OCI-M1 (cell line): ENCODE measurements around the gene AKNAD1.
A peak's percentile ranks its signal among the peaks of the same experiment; 100 is the strongest.

Experiments
- DNase-seq: peaks from one replicate; lab custom pipeline; 2025; lab: John Stamatoyannopoulos, UW

The AKNAD1 gene, protein sequence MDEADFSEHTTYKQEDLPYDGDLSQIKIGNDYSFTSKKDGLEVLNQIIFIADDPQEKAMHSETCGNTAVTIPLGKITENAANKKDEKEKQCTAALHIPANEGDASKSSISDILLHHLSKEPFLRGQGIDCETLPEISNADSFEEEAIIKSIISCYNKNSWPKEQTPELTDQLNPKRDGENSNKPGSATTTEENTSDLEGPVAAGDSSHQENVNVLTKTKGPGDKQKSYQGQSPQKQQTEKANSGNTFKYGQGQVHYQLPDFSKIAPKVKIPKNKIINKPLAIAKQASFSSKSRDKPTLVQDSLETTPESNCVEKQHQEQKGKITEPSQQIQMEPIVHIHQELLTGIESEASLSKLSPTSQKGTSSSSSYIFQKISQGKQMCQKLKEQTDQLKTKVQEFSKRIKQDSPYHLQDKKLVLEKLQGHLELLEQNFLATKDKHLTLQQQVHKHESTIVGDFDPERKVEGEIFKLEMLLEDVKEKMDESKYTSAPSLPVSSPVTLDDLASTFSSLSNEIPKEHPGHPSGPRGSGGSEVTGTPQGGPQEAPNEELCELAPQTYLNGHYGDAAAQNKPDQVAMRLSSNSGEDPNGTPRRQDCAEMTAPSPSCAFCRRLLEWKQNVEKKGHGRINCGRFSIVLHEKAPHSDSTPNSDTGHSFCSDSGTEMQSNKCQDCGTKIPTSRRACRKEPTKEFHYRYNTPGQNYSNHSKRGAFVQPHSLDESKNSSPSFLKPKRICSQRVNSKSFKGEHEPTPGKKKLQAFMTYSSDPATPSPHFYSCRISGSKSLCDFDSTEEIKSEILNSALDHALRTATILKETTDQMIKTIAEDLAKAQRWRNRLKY

DNA sequence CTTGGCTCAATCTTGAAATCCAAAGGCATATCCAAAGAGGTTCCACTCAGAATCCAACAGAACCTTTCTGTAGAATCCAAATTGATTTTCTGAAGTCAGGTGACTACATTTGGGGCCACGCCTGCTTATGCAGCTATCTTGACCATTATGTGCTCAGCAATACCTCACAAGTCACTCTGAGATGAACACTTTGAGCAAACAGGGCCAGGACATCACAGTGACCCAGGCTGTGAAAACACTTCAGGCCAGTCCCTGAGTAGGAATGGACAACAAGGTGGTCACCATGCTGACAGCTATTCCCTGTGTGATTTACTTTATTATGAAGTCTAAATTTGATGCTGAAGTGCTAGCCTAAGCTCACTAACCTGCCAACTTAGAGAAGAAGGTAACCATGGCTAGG lies at the start of gene AKNAD1:
AKNAD1 (minus strand) TSS at position 101 of the 400 bp plus-strand sequence. CDS start 4,430 bp downstream, outside the sequence.
- no peak for DNase-seq

DNA sequence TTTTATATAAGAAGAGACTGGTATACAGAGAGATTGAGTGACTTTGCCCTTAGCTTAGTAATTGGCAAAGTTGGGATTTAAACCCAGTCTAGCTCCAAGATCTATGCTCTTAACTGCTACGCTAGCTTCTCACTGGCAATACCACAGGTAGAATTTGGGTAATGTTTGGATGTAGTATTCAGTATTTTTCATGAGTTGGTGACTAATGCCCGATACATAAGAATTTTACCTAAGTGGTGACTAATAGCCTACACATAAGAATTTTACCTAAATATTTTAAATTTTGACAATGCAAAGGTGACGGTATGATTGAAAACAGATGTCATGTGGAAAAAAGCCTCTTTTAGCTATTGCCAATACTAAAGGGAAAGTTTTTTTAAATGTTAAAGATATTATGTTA lies 44.2 kb upstream of the AKNAD1 start:
- DNase-seq: no peak

DNA sequence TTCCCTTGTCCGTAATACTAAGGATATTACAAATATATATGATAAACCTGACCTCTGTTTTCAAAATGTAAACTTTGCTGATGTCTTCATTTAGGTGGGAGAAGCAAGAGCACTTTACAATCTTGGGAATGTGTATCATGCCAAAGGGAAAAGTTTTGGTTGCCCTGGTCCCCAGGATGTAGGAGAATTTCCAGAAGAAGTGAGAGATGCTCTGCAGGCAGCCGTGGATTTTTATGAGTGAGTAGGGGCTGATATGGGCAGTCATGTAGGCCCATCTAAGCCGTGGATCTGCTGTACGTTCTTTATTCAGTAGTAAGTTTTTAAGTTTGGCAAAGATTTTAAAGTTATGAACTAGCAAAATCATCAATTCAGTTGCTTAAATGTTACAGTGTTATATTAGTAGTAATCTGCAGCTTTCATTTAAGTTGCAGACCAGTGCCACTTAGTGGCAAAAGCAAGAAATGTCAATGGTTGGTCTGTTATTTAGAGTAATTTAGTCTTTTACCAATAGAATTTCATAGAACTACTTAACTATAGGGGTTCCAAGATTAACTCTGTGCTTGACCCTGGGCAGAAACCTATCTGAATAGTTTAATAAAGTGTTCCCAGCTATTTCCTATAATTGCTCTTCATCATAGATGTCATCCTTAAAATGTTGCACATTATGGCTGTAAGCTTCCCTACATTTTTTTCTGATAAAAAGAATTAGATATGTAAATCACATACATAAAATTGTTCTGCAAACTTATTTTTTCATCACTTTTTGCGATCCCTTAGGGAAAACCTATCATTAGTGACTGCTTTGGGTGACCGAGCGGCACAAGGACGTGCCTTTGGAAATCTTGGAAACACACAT lies 41.2 kb upstream of the AKNAD1 start:
- DNase-seq: peak; percentile 79

DNA sequence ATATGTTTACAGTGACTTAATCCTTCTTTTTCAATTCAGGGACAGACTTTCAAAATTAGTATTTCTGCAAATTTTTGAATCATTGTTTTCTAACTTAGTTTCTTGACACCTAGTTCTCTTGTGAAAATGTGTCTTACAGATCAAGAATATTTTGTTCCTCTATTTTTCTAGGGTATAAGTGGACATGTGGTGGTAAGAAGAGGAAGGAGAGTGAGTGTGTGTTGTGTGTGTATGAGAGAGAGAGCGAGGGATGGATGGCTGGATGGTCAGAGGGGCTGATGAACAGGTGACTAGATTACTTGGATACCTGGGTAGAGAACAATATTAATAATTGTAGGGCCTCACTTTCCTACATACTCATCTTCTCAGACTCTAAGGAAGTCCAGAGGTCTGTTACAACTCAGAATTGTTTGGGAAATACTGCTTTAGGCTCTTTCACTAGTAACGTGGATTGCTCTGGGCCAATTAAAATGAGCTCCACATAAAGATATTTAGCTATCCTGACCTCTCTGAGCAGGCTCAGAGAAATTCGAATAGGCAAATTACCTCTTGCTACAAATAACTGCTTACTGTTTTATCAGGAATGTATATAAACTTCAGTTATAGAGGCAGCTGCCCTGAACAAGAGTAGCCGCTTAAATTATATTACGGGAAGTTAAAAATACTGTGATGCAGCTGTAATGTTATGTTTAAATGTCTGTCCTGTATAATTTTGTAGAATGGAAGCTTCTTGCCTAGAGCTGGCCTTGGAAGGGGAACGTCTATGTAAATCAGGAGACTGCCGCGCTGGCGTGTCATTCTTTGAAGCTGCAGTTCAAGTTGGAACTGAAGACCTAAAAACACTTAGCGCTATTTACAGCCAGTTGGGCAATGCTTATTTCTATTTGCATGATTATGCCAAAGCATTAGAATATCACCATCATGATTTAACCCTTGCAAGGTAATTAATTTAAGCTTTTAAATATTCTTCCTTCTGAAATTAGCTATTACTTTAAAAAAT lies 39.6 kb upstream of the AKNAD1 start:
- DNase-seq: no peak

DNA sequence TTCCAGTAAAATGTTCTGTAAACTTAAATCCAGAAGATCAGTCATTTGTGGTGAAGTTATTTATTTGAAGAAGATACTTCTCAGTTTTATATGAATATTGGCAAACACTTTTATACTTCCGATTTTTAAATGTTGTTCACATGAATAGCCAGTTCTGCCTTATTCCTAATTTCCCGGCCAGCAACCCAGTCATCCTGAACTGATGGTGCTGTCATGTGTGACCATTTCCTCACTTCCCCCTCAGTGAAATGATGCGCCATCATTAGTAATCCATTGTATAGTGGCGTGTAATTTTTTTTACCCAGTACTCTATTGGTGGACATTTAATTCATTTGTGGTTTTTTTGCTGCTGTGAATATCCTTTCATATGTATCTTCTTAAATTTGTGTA lies 36.2 kb upstream of the AKNAD1 start:
- DNase-seq: no peak

DNA sequence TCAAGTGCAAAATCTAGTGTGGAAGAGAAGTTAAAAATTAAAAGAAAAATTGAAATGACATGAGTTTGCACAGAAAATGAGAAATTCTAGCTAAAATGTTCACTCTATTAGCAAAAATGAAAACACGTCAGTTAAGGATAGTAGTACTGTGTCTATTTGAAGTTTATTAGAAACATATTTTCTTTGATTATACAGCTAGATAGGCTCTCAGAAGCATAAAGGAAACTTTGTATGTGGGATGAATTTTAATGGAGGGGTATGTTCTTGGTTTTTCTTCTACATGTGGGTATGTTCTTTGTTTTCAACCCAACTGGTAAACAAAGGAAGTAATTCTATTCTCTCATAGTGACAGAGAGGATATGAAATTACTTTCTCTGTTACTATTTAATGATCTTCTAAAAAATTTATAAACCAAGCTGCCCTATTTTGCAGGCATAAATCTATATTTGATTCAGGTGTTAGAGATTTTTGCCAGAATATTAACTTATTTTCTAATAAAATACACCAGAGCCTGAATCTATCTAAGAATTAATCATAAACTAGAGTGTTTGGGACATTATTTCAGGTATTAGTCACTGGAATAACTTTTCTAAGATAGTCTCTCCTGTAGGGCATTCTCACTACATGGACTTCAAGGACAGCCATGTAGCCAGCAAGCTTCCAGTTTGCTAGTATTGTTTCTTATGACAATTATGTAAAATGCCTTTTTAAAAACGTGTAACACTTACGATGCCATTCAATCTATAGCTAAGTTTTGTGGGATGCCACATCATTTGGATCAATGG lies 35.7 kb upstream of the AKNAD1 start:
- no peak for DNase-seq

DNA sequence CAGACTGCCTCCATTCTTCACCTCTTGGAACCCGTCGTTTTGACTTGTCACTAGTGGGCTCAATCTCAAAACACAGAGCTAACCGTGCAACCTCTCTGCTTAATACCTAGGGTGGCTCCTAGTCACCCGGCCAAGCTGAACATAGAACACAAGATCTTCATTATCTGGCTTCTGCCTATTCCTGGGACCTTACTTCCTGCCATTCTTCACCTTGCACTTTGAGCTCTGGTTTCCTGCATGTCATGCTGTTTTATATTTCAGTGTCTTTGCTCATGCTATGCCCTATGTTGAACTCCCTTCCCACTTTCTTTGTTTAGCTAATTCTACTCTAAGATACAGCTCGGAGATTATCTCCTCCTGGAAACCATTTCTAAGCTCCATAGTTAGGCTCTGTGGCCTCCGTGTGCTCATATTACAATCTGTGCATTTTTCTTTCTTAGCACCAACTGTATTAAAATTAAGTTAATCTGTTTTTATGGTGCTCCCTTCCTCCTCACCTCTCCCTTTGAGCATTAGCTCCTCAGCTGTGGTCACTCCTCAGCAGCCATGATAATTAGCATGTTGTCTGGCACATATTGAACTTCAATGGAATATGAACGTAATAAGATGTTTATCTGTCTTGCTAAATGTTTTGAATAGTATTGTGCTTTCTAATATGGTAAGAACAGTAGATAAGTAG lies 33.0 kb upstream of the AKNAD1 start:
- DNase-seq: no peak

DNA sequence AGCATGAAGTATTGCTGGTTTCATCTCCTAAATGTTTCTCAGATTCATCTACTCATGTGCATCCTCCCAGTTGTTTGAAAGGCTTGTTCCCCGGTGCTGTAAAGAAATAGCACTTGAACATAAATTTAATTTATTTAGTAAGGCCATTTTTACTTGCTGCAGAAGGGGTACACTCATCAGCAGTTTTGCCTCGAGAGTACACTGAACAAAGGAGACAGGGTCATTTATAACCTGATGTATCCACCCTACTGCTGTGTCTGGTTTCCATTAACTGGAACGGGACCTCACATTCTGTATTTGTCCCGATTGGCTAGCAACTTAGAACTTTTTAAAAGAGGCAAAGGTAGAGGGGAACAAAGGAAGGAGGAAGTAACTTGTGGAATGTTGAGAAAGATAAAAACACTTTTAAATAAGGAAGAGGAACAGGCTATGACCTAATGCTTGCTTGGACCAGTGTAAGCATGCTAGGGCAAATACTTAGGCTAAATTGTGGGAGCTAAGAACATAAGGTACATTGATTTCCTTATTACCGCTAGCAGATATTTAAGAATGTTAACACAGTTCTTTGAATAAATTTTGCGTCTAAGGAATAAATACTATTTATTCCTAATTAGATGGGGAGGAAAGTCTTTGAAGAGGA lies 32.2 kb upstream of the AKNAD1 start:
- DNase-seq: peak; percentile 20

DNA sequence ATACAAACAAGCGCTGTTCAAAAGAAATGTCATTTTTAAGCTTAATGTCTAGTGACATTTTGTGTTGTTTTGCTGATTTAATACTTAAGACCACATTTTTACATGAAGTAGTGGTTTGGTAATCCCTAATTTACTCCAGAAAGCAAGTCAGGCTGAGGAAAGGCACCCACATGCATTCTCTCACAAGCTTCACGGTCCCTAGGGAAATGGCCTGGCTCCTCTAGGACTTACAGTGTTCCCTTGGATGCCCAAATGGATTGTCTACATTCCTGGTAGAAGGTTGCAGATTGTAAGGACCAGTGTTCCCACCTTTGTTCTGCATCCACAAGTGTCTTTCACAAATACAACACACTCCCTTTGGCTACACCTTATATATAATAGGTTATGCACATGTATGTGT lies 29.4 kb upstream of the AKNAD1 start:
- DNase-seq: no peak

DNA sequence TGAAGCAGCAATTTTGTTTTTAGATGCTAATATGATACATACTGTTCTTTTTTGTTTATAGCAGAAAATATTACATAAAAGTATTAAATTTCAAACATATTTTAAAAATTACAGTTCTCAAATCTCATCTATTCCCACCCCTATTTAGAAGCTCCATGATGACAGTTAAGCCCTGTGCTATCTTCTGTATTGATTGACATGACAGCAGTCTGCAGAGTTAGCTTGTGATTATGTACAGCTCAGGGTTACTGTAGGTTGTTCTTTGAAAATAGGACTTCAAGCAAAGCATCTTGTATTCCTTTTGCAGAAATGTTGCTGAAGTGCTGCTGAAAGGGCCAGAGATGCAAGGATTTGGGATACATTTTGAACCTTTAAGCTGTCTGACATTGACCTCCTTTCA lies 28.1 kb upstream of the AKNAD1 start:
- DNase-seq: no peak

DNA sequence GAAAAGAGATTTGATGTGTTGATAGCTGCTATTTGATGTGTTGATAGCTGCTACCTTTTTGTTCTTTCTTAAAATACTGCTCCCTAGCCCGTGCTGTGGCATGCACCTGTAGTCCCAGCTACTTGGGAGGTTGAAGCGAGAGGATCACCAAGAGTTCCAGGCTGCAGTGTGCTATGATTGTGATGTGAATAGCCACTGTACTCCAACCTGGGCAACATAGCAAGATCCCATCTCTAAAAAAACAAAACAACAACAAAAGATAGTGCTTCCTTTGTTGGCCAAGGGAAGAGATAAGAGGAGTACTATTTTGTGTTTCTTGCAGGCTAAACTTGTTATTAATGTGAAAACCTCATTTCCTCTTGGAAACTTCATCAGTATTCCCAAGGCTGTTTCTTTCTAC lies 25.9 kb upstream of the AKNAD1 start:
- DNase-seq: no peak

DNA sequence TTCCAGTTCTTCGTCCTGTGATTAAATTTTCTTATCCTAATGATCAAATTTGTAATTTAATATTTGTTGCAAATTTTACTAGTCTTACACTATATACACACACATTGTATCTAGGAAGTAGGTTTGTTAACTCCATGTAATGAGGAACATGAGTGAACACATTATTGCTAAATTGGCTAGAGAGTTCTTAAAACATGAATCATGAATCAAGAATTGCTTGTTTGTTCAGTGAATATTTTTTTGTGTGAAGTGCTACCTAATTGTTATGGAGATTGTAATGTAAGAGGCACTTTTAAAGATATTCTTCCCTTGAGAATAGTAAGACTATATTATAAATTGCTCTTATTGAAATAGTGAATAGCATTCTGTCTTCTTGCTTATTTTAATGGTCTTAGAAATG lies 24.5 kb upstream of the AKNAD1 start:
- no peak for DNase-seq

DNA sequence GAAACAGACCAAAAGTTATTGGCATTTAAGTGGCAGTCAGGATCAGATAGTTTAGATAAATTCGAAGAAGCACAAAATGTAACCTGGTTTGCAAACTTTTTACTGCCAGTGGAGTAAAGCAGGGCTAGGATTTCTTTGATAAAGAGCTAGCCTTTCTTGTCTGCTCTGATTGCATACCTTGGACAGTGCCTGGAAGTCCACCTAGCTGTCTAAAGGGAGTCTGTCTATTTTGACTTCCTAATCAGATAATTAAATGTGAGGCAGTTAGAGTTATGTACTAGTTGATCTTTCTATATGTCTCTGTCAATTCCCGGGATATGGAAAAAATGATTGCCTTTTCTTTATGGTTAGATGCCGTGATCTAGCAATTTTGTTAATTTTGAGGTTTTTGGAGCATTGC lies 24.0 kb upstream of the AKNAD1 start:
- DNase-seq: no peak

DNA sequence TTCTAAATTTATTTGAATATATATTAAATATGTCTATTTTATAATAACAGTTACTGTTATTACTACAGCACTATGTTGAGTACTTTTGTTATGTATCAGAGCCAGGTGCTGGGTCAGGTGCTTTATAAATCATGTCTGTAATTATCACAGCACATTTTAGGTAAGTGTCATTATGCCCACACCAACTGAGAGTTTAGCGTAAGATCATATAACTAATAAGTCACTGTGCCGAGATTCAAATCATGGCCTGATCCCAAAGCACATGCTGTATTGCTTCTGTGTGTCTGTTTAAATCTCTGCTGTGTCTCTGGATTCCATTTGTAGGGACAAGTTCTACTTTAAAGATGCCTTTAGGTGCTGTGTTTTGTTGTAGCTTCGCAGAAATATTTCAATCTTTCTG lies 21.8 kb upstream of the AKNAD1 start:
- no peak for DNase-seq

DNA sequence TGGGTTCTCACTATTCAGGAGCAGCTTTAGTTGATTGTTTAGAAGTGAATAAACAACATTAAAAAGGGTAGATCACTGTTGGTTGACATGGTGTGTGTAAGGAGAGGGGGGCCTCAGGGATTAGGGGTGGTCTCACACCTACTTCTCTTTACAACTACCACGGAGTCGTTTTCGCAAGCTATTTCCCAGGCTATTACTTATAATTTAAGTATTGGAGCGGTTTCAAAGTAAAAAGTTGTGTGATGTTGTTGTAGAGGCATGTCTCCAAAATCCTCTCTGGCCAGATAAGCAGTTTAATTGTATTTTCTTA lies 21.2 kb upstream of the AKNAD1 start:
- no peak for DNase-seq

DNA sequence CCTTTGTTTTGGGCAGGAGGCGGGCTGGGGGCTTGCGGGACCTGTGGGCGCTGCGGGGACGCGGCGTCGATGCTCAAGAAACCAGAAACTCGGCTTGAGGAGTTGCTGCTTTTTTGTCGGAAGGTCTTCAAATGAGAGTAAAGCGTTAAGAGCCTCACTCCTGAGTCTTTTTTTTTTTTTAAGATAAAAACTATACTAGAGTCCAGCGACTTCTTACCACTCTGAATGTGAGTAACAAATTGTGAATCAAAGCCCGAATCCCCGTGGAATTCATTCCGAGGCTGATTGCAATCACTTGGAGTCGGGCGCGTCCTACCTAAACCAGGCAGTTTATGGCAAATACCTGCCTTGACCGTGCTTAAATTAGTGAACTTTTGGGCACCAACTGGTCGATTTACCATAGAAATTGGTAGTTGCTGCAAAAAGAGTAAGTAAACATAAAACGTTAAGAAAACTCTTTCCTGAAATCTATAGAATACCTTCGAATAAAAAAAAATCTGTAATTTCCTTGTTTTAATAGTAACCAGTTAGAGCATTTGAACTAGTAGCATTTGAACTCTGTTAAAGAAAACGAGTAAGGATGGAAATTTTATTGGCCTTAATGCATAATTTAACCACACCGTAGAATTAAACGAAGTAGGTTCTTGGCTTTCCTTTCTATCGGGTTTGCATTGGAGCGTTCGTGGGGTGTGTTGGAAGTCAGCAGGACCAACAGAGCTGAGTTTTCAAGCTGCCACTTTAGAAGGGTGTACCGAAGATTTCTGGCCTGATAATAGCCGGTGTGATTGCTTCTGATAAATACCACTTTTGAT lies 20.7 kb upstream of the AKNAD1 start:
- peak; percentile 55 for DNase-seq

DNA sequence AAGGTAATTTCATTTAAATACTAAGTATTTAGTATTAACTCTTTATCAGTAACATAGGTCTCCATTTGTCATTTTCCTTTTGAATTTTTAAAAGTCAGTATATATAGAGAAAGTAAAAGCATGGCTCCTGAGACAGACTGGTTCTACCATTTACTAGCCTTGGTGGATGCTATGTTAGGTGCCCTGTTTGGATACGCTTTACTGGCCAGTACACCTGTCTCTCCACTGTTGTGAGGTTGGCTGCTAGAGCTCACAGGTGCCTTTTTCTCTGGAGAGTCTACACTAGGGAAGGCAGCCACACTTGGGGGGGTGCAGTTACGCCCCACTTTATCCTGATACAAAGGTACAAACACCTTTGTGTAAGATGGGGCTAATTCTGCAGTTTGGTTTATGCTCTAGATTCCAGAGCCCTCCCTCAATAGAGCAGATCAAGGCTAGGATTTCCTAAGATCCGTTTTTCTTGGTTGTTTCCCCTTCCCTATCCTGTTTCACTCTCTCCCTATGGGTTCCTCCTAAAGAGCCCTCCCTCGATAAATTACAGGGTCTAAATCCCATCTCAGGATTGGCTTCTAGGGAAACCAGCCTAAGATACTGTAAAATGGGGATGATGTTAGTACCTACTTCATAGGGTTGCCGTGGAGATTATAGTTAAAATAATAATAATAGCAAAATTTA lies 14.3 kb upstream of the AKNAD1 start:
- DNase-seq: no peak

DNA sequence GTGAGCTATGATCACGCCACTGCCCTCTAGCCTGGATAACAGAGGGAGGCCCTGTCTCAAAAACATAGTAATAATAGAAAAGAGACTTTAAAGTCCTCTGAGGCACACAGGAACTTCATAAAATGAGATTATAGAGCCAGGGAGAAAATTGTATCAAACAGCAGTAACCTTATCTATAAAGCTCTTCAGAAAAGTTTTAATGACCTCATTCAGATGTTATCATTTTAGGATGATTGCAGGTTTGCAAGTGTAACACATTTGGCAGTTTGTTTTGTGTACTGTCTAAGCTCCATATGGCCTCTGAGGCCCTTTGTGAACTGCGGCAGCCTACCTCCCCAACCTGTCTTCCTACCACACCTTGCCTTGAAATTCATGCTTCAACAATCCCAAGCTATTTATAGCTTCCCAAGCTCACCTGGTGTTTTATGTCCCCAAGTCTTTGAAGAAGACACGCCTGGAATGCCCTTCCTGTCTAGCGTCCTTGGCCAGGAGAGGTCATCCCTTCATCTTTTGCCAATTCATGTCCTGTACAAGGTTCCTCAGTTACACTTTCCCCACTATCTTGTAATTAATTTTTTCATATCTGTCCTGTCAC lies 8.5 kb upstream of the AKNAD1 start:
- DNase-seq: no peak
